ENCODE results near the gene HELB.
"Not testable (repeated sequence)": the region's sequence is repeated elsewhere in the genome, so short reads cannot be mapped to it uniquely, and the experiment has no call there.

Gene HELB

DNA sequence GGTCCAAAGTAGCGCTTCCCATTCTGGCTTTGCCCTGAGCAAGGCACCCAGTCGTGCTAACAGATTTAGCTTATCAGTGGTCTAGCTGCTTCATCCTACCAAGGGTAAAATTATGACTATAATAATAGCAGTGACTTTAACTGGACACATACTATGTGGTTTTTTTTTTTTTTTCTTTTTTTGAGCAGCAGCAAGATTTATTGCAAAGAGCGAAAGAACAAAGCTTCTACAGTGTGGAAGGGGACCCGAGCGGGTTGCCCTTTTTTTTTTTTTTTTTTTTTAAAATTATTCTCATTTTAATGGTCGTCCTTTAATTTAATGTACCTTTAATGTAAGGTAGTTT, 505 bp downstream of the HELB start:
- in situ Hi-C loops (cut with HindIII; ENCODE audit: low sequenced_read_pairs) = no loop called here

DNA sequence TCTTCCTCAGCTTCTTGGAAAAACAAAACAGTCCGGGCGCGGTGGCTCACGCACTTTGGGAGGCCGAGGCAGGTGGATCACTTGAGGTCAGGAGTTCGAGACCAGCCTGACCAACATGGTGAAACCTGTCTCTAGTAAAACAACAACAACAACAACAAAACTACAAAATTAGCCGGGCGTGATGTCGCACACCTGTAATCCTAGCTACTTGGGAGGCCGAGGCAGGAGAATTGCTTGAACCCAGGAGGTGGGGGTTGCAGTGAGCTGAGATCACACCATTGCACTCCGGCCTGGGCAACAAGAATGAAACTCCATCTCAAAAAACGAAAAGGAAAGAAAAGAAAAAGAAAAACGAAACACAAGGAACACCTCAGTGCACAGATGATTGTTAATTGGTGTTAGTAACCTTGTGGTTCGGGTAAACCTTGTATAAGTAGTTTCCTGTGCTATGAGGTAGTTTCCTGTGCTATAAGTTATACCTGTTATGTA, 1.1 kb downstream of the HELB start:
- in situ Hi-C loops (cut with HindIII; ENCODE audit: low sequenced_read_pairs) = not testable (repeated sequence)

DNA sequence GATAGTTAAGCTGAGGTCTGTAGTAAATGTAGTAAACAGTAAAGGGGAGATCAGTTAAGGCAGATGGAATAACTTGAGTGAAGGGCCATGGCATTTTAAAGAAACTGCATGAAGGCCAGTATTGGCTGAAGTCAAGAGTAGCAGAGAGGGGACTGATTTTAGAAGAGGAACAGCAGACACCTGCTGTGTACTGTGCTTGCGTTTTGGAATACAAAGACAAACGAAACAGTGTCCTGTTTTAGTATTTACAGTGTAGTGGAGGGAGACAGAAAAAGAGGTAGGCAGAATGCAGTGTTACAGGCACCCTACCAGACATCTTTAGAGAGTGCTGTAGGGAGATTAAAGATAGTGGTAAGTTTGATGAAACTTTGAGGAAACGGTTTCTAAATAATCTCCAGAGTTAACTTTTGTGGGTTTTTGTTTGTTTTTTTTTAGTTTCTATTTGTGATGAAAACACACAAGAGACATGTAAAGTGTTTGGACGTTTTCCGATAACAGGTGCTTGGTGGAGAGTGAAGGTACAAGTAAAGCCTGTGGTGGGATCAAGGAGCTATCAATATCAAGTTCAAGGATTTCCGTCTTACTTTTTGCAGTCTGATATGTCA, 2.1 kb downstream of the HELB start:
- in situ Hi-C loops (cut with HindIII; ENCODE audit: low sequenced_read_pairs) = no loop called here

DNA sequence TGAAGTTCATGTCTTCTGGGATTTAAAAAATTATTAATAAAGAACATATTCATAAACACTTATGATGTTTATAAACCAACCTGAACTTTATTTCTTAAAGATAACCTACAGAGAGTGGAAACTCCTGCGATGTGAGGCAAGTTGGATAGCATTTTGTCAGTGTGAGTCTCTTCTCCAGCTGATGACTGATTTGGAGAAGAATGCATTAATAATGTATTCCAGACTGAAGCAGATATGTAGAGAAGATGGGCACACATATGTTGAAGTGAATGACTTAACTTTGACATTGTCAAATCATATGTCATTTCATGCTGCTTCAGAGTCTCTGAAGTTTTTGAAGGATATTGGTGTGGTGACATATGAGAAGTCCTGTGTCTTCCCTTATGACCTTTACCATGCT, 7.3 kb downstream of the HELB start:
- in situ Hi-C loops (cut with HindIII; ENCODE audit: low sequenced_read_pairs) = no loop called here

DNA sequence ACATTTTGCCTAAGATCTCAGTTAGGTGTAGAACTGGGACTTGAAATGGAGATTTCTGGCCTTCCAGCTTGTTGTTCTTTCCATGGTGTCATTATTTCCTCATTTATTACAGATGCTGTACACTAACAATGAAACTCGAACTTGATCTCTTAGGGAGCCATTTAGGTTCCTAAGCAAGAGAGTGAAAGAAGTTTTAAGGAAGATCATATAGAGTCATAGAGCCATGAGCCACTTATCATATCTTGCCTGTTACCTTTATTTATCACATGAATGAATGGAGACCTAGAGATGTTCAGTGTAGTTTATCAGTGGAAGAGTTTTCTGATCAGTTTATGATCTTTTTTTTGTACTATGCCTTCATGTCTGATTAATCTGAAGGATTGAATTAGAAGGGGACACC, 9.9 kb downstream of the HELB start:
- in situ Hi-C loops (cut with HindIII; ENCODE audit: low sequenced_read_pairs) = no loop called here

DNA sequence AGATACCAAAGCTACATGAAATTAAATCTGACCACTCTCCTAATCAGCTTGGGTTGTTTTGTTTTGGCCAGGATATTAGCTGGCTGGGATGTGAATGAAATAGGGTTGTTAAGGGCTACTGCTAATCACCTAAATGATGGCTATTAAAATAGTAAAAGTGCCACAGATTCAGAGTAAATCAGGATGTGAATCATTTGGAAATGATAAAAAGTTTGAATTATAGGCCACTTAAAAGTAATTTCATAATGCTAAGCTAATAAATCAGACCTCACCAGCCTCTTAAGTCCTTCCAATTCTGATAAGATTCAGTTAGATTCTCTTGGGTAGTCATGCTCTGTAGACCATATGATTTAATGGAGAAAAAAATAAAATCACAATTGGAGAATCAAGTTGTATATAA, 12.0 kb downstream of the HELB start:
- in situ Hi-C loops (cut with HindIII; ENCODE audit: low sequenced_read_pairs) = no loop called here

DNA sequence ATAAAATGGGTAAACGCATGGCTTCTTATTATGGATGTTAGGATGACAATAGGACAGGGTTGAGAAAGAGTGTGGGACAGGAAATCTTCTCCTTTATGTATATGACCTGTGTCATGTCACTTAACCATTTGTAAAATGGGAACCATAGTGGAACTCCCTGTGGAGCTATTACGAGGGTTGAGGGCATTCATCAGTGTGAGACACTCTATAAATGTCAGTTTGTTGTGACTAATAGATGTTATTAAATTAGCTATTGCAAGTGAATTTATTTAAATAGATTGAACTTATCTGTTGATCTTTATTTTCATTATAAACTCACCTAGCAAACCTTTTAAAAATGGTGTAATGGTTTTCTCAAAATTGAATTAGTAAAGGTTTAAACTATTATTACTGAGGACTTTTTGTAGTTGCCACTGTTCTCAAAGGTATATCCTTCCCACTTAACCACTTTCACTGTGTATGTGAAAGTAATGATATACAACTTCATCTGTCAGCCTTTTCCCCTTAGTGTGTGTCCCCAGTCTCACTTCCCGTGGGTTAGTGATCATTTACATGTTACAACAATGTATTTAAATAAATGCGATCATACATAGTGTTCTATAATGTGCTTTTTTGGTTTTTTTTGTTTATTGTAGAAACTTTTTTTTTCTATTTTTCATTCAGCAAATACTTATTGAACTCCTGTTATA, 17.1 kb downstream of the HELB start:
- in situ Hi-C loops (cut with HindIII; ENCODE audit: low sequenced_read_pairs) = no loop called here

DNA sequence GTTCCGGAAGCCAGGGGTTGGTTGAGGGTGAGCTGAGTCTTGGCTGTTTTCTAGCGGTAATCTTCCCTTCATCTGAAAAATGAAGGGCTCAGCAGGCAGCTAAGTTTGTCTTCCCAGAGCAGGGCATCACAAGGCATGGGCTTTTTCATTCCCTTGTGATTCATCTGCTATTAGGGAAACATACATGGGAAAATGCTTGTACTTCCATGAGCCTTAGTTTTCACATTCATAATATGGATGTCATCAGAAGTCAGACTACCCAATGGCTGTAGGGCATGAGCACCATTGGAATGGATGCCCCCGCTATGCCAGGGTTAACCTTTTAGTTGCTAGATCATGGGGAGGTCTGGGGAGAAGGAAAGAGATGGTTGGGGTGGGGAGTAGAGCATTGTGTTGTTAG, 18.7 kb downstream of the HELB start:
- in situ Hi-C loops (cut with HindIII; ENCODE audit: low sequenced_read_pairs) = no loop called here

DNA sequence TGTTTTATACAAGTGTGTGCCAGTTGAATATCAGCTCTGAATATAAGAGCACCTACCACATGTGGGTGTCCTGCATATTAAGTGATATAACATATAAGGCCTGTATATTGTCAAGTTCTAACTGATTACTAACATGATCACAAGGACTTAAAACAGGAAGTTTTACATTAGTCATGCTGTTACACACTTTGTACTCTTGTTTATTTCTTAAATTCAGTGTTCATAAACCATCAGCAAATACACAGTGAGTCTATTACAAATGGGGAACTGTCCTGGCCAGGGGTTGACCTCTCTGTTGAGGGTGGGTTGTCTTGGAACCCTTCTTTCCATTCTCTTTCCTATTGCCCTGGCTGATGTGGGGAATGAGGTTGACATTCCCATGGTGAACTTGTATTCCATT, 19.1 kb downstream of the HELB start:
- in situ Hi-C loops (cut with HindIII; ENCODE audit: low sequenced_read_pairs) = no loop called here

DNA sequence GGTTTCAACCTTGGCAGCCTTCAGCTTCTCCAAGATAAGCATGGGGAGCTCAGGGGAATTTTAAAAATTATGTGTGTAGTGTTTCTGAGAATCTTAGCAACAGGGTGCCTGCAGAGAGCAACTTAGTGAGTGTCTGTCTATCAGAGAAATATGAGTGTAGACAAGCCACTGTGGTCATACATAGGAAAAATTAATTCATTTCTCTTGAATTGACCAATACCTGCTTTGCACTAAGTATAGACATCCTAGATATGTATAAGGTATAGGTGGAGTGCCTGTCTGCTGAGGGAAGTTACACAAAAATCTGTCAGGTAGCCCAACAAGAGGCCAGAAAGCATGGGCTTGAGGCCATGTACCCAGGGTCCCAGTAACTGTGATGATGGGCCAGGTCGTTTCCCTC, 20.7 kb downstream of the HELB start:
- in situ Hi-C loops (cut with HindIII; ENCODE audit: low sequenced_read_pairs) = no loop called here

DNA sequence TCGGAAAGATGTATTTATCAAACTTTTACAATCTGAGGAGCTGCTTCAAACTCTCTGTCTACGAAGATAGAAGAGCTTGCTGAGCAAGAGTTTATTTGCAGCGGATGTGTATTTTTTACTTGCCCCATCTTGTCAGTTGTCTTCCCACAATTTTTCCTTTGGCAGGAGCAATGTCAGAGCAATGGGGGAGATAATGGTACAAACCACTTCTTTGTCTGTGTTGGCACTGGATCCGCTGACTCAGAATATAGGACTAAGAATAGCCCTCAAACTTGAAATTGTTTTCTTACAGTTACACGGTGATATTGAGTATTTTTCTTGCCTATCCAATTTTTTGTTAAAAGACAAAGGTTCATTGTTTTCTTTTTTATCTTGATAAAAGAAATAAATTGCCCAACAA, 27.6 kb downstream of the HELB start:
- in situ Hi-C loops (cut with HindIII; ENCODE audit: low sequenced_read_pairs) = no loop called here

DNA sequence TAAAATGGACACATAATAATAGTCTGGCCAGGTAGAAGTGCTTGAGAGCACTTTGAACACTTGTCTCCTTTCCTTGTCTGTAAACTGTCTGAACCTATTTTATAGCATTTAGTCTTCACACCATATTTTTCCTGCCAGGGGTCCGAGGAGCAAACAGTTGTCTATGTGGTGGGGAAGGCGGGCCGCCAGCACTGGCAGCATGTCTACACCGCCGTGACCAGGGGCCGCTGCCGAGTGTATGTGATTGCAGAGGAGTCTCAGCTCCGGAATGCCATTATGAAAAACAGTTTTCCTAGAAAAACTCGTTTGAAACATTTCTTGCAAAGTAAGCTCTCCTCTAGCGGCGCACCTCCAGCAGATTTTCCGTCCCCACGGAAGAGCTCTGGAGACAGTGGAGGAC, 28.7 kb downstream of the HELB start:
- in situ Hi-C loops (cut with HindIII; ENCODE audit: low sequenced_read_pairs) = no loop called here

DNA sequence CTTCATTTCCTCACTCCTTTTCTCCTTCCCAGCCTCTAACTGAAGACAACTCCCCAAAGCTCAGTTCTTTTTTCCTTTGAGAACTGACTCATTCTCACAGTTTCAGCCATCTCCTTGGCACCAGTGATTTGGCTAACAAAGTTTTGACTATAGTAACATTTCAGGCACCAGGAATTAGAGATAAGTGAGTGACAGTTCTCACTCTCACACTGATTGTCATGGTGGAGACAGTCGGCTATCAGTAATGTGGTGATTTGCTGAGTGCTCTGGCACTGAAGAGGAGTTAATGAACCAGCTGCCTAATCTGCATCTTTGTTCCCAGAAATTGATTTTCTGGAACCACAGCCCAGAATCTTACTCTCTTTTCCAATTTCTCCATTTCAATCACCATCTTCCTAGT, 29.5 kb downstream of the HELB start:
- in situ Hi-C loops (cut with HindIII; ENCODE audit: low sequenced_read_pairs) = no loop called here

DNA sequence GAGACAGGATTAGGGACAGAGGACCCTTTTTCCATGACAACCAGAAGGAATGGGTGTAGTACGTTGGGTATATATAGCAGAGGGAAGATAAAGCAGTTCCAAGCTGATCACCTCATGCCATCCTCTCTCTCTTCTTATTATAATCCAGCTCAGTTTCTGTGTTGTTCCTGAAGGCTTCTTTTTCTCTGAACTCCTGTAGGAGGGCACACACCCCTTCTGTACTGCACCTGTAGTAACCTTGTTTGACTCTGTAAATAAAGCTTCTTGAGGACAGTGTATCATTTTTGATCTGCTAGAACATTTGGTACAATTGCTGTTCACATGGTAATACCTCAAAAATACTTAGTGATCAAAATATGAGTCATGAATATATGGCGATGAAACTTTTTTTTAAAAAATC, 33.5 kb downstream of the HELB start:
- in situ Hi-C loops (cut with HindIII; ENCODE audit: low sequenced_read_pairs) = no loop called here

DNA sequence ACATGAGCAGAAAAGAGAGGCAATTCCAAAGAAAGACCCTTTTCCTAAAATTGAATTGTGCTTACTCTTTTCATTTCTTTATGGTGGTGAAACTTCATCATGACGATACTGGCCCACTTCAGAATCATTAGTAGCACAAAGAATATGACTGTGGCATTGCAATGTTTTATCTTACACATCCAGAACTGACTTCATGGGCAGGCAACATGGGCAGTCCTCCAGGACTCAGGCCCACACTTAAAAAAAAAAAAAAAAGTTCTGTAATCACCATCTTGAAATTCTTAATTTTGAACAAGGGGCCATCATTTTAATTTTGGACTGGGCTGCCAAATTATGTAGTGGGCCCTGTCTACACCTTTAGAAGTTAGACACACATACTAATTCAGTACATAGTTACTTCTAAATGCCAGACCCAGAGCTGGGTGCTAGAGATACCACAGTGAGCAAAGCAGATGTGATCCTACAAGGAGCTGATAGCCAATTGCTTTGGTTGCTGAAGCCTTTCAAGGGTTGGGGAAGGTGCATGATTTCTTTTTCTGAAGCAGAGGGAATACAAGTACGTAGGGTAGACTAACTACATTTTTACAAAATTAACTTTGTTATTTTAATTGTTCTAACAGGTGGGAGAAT, 35.2 kb downstream of the HELB start:
- in situ Hi-C loops (cut with HindIII; ENCODE audit: low sequenced_read_pairs) = no loop called here

DNA sequence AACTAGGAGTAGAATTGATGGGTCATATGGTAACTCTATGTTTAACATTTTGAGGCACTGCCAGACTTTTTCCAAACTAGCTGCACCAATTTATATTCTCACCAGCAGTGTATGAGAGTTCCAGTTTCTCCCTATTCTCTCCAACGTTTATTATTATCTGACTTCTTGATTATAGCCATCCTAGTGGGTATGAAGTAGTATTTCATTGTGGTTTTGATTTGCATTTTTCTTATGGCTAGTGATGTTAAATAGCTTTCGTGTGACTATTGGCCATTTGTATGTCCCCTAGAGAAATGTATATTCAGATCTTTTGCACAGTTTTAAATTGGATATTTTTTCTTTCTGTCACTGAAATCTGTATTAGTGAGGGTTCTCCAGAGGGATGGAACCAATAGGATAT, 37.8 kb downstream of the HELB start:
- in situ Hi-C loops (cut with HindIII; ENCODE audit: low sequenced_read_pairs) = no loop called here

DNA sequence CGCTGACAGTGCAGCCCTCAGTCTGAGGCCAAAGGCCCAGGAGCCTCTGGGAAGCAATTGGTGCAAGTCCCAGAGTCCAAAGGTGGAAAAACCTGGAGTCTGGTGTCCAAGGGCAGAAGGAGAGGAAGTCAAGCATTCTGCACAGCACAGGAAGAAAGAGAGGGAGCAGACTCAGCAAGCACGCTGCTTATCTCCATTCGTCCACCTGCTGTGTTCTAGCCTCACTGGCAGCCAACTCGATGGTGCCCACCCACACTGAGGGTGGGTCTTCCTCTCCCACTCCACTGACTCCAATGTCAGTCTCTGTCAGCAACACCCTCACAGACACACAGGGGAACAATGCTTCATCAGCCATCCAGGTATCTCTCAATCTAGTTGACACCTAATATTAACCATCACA, 38.8 kb downstream of the HELB start:
- in situ Hi-C loops (cut with HindIII; ENCODE audit: low sequenced_read_pairs) = no loop called here

DNA sequence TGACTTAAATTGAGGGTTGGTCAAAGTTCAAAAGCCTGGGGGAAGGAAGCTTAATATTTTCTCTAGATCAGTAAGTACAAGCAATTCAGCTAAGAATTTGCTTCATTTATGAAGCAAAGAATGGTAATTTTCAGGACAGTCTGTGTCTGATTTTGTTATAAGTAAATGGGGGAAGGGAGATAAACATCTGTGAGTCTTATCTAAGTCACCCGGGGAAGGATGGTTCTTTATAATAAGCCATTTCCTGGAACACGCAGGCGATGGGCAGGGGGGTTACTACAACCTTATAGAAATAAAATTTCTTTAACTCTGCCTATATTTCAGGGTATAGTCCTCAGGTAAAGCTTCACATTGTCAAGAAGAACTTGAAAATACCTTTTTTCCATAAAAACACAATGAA, 42.9 kb downstream of the HELB start:
- in situ Hi-C loops (cut with HindIII; ENCODE audit: low sequenced_read_pairs) = no loop called here

DNA sequence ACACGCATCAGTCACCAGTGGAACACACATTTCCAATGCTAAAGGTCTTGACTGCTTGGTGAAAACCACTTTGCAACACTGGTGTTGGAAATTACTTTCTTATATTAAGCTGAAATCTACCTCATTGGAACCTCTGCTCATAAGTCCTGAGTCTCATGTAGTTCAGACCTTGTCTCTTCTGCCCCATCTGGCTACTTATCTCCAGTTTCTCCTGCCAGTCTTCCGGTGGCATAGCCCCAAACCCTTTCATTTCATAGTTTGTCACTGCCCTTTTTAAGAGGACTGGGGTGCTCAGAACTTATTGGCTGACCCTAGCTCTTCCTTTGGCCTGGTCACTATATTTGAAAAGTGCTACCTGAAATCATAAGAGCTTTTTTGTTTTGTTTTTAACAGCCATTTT, 43.7 kb downstream of the HELB start:
- in situ Hi-C loops (cut with HindIII; ENCODE audit: low sequenced_read_pairs) = no loop called here

DNA sequence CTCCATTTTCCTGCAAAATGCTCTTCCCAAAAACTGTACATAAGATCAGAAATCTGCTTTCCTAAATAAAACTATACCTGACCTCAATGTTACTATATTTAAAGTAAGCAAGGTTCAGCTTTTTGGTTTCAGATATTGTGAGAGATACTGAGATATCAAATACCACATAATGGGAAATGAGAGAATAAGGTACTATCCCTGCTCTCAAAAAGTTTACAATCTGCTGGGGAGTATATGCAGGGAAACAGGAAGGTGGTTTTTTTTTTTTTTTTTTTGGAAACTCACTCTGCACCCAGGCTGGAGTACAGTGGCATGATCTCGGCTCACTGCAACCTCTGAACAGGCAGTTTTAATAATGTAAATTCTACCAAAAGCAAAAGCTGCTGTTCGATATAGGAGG, 49.0 kb downstream of the HELB start:
- in situ Hi-C loops (cut with HindIII; ENCODE audit: low sequenced_read_pairs) = no loop called here

DNA sequence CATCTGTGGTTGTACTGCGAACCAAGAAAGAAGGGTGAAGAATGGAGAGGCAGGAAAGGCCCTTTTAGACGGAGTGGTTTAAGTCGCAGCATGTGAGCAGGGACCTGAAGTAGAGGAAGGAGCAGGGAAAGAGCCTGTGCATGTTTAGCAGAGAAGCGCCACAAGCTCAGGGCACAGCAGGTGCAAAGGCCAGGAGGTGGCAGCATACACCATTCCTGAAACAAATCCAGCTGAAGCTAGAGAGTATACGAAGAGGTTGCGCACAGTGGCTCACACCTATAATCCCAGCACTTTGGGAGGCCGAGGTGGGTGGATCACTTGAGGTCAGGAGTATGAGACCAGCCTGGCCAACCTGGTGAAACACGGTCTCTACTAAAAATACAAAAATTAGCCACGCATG, 49.9 kb downstream of the HELB start:
- in situ Hi-C loops (cut with HindIII; ENCODE audit: low sequenced_read_pairs) = no loop called here

DNA sequence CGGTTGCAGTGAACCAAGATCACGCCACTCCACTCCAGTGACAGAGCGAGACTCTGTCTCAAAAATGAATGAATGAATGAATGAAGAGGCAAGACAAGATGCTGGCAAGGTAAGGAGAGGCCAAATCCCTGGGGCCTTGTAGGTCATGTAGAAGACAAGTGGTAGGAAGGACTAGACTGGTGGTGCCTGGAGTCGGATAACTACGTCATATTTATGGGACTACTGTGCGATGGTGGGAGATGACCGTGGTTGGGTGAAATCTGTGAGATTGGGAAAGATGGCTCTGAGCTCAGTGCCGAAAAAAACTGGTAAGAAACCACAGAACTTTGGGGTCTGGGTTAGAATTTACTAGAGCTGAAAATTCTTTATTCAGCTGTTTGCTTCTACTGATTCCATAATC, 50.6 kb downstream of the HELB start:
- in situ Hi-C loops (cut with HindIII; ENCODE audit: low sequenced_read_pairs) = no loop called here

DNA sequence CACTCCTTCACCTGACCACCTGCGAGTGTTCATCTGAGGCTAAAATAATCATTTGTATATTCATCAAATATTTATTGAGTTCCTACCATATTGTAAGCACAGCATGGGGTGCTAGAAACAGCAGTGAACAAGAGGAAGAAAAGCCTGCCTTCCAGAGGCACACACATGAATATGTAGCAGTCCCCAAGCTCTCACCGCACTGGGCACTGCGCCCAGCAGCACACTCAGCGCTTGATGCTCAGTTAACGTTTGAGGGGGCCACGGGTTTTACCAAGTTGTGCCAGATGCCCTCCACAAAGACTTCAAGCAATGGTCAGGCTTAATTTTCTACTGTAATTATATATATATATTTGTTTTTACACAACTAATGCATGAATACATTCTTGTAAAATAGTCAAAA, 52.0 kb downstream of the HELB start:
- in situ Hi-C loops (cut with HindIII; ENCODE audit: low sequenced_read_pairs) = no loop called here
